Astrocyte of the cerebellum (primary cell): Measurements from ENCODE around the gene SLC35F1.

Experiments
- DNase-seq: peaks from one replicate; pipeline ENCODE4 v3.0.0-alpha.2; 2011; ENCODE audit warnings: low read depth
- H3K4me3 ChIP-seq: 2 replicates; pipeline ENCODE4 v1.5.1; 2011; ENCODE audit warnings: mild to moderate bottlenecking, low read depth, low read length, moderate library complexity
- CTCF ChIP-seq: IDR thresholded peaks from 2 replicates; pipeline ENCODE4 v1.5.1; 2012; ENCODE audit warnings: low read length, low read depth, moderate library complexity, mild to moderate bottlenecking; ENCODE audit errors: missing control alignments
- in situ Hi-C: cut with HindIII; loops from 2 replicates; pipeline ENCODE4 v1.10.0; 2017; ENCODE audit warnings: low sequenced_read_pairs

SLC35F1 gene

GRCh38 chr6:117919775-117920729 lies 13.0 kb downstream of the SLC35F1 start:
- in situ Hi-C loops, result no loop called here

GRCh38 chr6:117924690-117925089 lies 17.6 kb downstream of the SLC35F1 start:
- no peak for TF ChIP-seq CTCF
- no peak overlapping the region for H3K4me3 ChIP-seq
- in situ Hi-C loops, result no loop called here
- DNase-seq, result no peak

More at GRCh38 chr6:117919775-117920729, 13.0 kb downstream of the SLC35F1 start:
- no peak for TF ChIP-seq CTCF
- peak overlapping the region; percentile 41 for H3K4me3 ChIP-seq
- no peak for DNase-seq

- in situ Hi-C loops, result no loop called here
Measured at GRCh38 chr6:117927866-117928265, 20.8 kb downstream of the SLC35F1 start.

GRCh38 chr6:117928833-117929232 lies 21.8 kb downstream of the SLC35F1 start:
- no peak overlapping the region for H3K4me3 ChIP-seq
- TF ChIP-seq CTCF, result no peak
- DNase-seq, result no peak
- in situ Hi-C loops, result no loop called here

More at GRCh38 chr6:117927866-117928265, 20.8 kb downstream of the SLC35F1 start:
- no peak for DNase-seq
- H3K4me3 ChIP-seq, result no peak overlapping the region
- no peak for TF ChIP-seq CTCF

- in situ Hi-C loops, result no loop called here
- no peak for DNase-seq
- TF ChIP-seq CTCF, result no peak
- no peak overlapping the region for H3K4me3 ChIP-seq
Measured at GRCh38 chr6:117929501-117929900, 22.4 kb downstream of the SLC35F1 start.

- no peak for DNase-seq
- in situ Hi-C loops, result no loop called here
- H3K4me3 ChIP-seq, result no peak overlapping the region
- TF ChIP-seq CTCF, result no peak
Measured at GRCh38 chr6:117930645-117931044, 23.6 kb downstream of the SLC35F1 start.
